ENCODE measurements around the gene TECPR2.

Gene TECPR2

DNA sequence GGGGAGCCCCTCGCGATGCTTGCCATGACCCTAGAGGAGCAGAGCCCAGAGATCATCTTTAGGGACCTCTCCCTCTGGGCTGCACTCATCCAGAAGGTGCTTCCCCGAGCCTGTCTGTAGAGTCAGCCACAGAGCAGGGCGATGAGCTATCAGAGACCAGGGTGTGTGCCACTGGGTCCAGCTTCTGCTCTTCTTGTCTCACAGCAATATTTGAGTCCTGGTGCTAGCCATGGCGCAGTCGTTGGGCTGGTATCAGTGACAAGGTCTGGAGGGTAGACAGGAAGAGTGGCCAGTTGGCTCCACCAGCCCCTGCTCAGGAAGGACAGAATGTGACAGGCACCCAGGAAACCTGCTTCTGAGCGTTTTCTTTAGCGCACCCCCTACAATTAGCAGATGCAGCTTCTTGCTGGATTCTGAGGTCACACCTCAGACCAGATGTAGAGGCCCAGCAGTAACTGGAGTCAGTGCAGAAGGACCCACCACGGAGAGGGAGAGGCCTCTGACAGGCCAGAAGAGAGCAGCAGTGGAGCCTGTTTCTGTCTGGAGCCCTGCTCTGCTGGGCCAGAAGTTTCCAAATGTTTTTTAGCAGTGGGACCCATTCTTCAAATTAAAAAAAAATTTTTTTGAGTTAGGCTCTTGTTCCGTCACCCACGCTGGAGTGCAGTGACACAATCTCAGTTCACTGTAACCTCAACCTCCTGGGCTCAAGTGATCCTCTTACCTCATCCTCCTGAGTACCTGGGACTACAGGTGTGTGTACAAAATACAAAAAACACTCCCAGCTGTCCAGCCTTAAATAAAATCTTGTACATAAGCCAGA, 123.2 kb downstream of the TECPR2 start:
- no peak for TF ChIP-seq CTCF (IDR thresholded peaks at IDR 0.05; ENCODE audit: insufficient read depth, missing control alignments)
- FAIRE-seq (no peak), DNase-seq (ENCODE audit: insufficient read length, low spot score) (no peak)

- DNase-seq (ENCODE audit: insufficient read length, low spot score) (no peak), FAIRE-seq (no peak)
- TF ChIP-seq CTCF (IDR thresholded peaks at IDR 0.05; ENCODE audit: insufficient read depth, missing control alignments): no peak
Observed at GRCh38 chr14:102486513-102487203, 123.9 kb downstream of the TECPR2 start.

DNA sequence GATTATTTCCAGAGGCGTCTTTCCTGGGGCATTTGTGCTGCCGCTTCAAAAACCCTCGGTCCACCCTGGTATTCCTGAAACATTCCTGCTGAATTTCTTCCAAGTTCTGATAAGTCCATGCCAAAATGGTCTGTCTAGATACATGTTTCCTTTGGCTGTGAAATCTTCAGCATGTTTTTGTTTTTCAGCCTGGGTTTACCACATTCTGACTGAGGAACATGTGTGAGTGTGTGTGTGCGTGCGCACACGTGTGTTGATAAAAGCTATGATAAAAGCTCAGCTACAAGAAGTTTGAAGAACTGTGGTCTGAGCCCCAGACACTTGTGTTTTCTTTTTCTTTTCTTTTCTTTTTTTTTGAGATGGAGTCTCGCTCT, 124.5 kb downstream of the TECPR2 start:
- TF ChIP-seq CTCF (IDR thresholded peaks at IDR 0.05; ENCODE audit: insufficient read depth, missing control alignments): no peak
- FAIRE-seq (no peak), DNase-seq (ENCODE audit: insufficient read length, low spot score) (no peak)

DNA sequence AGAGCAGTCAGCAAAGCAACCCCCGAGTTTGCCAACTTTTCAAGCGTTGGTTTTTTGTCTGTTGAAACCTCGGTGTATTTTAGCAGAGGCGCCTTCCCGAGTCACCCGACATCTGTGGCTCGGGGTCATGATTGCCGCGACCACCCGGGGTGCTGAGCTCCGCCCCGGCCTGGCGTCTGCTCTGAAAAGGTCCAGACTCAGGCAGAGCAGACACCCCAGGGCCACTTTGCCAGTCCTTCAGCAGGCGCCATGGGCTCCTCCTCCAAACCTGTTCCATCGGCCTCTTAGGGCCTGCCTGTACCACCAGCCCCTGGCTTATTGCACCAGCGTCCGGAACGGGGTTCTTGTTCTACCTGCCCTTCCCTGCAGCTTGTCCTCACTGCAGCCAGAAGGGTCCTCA, 127.7 kb downstream of the TECPR2 start:
- TF ChIP-seq CTCF (IDR thresholded peaks at IDR 0.05; ENCODE audit: insufficient read depth, missing control alignments): no peak
- FAIRE-seq (no peak), DNase-seq (ENCODE audit: insufficient read length, low spot score) (no peak)

DNA sequence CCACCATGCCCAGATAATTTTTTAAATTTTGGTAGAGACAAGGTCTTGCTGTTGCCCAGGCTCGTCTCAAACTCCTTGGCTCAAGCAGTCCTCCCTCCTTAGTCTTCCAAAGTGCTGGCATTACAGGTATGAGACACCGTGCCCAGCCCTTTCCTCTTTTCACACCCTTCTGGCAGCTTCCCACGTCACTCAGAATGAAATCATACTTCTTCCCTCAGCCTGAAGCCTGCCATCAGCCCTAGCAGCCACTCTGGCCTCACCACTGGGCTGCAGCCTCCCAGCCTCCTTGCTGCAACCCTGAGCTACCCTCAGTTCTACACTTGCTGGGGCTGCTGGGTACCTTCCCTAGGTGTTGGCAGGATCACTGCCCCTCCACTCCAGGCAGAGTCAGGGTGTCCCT, 128.6 kb downstream of the TECPR2 start:
- no peak for FAIRE-seq
- TF ChIP-seq CTCF (IDR thresholded peaks at IDR 0.05; ENCODE audit: insufficient read depth, missing control alignments): no peak
- no peak for DNase-seq (ENCODE audit: insufficient read length, low spot score)

DNA sequence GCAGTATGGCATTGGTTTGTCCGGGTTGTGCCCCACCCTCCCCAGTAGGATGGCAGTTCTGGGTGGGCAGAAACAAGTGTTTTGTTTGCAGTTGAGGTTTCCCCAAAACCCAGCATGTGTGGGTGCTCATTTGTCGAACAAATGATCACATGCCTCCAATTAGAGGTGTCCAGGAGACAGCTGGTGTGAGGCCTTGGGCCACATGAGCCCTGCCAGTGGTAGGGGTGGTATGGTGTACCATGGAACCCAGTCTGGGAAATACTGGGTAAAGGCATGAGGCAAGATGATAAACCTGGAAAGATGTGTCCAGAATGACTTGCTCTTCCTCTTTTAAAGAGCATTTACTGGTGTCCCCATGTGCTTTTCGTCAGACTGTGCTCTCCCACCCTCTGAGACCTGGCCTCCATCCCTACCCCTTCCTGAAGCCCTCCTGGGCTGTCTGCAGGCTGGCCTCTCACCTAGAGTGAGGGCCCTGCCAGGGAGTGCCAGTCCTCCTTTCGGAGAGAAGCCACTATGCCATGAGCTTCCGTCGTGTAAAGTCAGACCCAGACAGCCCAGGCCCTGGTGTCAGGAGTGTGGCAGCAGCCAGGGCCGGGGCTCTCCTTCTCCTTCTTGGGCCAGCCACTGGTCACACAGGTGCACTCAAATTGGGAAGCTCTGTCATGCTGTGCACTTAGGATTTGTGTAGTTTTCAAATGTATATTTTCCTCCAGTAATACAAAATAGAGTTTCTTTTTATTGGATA, 129.2 kb downstream of the TECPR2 start:
- DNase-seq (ENCODE audit: insufficient read length, low spot score): no peak
- TF ChIP-seq CTCF (IDR thresholded peaks at IDR 0.05; ENCODE audit: insufficient read depth, missing control alignments): no peak
- no peak for FAIRE-seq

Measured in D721Med (cell line).